Measurements from ENCODE around the gene ZFYVE16.
A peak's percentile ranks its signal among the peaks of the same experiment; 100 is the strongest.
"Not testable (repeated sequence)": the region's sequence is repeated elsewhere in the genome, so short reads cannot be mapped to it uniquely, and the experiment has no call there.

The ZFYVE16 gene

GRCh38 chr5:80407735-80408483 is at the start of gene ZFYVE16:
Gene ZFYVE16 (plus strand): TSS chr5:80408064. CDS start chr5:80434148, 26,084 bp downstream.
- peak; percentile 97 for DNase-seq

- no peak for DNase-seq
These were observed 46.9 kb upstream of the ZFYVE16 start for GRCh38 chr5:80360914-80361444.

DNA sequence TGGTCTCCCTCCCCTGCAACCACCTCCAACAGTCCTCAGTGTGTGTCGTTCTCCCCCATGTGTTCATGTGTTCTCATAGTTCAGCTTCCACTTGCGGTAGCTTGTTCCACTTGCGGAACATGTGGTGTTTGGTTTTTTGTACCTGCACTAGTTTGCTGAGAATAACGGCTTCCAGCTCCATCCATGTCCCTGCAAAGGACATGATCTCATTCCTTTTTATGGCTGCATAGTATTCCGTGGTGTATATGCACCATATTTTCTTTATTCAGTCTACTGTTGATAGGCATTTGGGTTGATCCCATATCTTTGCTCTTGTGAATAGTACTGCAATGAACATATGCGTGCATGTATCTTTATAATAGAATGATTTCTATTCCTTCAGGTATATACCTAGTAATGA is 43.0 kb upstream of the ZFYVE16 start:
- no peak for DNase-seq

GRCh38 chr5:80368661-80369480 is 39.0 kb upstream of the ZFYVE16 start:
- DNase-seq: no peak

DNA sequence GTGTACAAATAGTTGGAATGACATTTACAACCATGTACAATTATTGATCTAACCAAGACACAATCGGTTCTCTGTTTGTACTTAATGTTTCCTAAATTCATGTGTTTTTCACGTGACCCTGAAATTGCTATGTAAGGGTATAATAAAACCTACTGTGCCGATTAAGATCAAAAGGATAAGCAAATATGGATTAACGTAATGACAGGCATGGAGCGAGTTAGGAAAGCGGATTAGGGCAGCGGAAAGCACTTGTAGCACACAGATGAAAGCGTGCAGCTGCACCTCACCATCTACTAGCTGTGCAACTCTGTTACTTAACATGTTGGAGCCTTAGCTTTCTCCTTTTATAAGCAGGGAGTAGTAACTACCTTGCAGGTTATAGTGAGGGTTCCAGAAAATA is 38.3 kb upstream of the ZFYVE16 start:
- no peak for DNase-seq

- no peak for DNase-seq
These were observed 37.5 kb upstream of the ZFYVE16 start for GRCh38 chr5:80370390-80370789.

GRCh38 chr5:80372780-80373179 is 35.1 kb upstream of the ZFYVE16 start:
- no peak for DNase-seq

GRCh38 chr5:80374188-80374587 is 33.7 kb upstream of the ZFYVE16 start:
- DNase-seq: no peak

DNA sequence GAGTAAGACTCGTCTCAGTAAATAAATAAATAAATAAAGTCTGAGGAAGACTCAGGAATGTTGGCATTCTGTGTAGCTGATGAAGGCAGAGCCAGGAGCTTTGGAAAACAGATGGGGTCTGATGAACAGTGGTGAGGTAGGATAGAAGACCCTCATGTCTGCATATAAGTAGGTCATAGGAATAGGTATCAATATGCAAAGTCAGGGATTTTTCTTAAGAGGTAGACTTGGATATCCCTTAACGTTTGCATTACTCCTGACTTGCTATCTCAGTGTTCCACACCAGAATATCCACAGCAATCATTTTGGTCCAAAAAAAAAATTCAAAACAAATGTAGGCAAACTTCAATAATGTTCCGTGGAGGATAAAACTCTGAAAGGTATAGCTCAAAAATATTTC is 31.3 kb upstream of the ZFYVE16 start:
- no peak for DNase-seq

- DNase-seq: no peak
These were observed 25.4 kb upstream of the ZFYVE16 start for GRCh38 chr5:80382488-80382887.

- no peak for DNase-seq
These were observed 20.6 kb upstream of the ZFYVE16 start for GRCh38 chr5:80387063-80387768.

- DNase-seq: no peak
These were observed 18.3 kb upstream of the ZFYVE16 start for GRCh38 chr5:80389580-80389979.

DNA sequence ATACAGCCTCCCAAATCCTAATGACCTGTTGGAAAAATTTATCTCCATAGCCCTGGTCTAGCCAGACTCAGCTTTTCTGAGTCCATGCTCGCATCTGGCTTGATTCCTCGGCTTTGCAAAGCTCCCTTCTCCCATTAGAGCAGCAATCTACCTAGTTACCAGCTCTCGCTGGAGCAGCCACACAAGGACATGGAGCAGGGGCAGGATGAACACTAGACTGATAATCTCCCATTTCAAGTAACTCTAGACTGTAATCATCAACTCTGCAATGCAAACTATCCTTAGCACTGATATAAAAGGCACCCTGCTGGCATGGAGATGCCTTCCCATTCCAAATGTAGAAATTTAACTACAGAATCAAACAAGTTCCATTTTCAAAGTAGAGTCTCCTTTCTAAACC is 17.5 kb upstream of the ZFYVE16 start:
- not testable (repeated sequence) for DNase-seq

DNA sequence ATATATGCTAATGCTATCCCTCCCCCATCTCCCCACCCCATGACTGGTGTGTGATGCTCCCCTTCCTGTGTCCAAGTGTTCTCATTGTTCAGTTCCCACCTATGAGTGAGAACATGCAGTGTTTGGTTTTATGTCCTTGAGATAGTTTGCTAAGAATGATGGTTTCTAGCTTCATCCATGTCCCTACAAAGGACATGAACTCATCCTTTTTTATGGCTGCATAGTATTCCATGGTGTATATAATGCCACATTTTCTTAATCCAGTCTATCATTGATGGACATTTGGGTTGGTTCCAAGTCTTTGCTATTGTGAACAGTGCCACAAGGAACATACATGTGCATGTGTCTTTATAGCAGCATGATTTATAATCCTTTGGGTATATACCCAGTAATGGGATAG is 16.6 kb upstream of the ZFYVE16 start:
- DNase-seq: not testable (repeated sequence)

DNA sequence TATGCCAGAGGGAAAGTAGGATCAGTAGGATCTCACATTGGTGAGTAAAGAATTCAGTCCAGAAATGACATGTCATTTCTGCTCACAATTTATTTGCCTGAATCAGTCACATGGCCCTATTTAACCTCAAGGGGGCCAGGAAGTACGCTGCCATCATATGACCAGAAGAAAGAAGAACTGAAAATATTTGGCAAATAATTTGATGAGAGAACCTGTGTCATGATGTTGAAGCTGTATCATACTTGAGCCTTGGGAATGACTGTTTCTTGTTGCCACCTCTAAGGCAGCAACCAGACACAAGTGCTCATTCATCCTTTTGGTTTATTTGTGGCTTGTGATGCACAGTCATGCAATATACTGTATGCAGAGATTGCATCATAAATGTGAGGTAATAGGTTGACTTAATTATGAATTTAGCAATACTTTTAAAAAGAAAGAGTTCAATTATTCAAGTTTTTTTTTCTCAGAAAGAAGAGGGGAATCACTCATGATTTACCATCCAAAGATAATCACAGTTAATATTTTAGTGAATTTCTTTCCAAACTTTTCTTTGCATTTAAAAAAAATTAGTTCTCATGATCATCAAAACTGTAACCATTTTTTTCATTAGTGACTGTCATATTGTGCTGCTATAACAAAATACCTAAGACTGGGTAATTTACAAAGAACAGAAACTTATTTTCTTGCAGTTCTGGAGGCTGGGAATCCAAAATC is 8.2 kb upstream of the ZFYVE16 start:
- peak; percentile 59 for DNase-seq

DNA sequence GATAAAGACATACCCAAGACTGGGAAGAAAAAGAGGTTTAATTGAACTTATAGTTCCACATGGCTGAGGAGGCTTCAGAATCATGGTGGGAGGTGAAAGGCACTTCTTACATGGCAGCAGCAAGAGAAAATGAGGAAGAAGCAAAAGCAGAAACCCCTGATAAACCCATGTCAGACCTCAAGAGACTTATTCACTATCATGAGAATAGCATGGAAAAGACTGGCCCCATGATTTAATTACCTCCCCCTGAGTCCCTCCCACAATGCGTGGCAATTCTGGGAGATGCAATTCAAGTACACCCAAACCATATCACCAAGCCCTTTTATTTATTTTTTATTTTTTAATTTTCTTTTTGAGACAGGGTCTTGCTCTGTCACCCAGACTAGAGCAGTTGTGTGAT is 7.5 kb upstream of the ZFYVE16 start:
- not testable (repeated sequence) for DNase-seq

DNA sequence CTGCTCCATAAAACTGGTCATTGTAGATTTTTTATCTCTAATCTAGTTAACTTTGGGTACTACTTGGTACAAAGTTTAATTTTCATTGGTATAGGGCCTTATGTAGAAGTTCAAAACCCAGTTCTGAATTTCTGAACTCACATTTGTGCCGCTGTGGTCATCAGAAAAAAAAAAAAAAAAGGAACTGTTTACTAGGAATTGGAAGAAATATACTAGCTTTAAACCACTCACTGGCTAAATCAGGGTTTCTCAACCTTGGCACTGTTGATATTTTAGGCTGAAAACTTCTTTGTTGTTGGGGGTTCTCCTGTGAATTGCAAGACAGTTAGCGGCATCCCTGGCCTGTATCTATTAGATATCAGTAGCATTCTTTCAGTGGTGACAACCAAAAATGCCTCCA is 4.1 kb upstream of the ZFYVE16 start:
- no peak for DNase-seq

DNA sequence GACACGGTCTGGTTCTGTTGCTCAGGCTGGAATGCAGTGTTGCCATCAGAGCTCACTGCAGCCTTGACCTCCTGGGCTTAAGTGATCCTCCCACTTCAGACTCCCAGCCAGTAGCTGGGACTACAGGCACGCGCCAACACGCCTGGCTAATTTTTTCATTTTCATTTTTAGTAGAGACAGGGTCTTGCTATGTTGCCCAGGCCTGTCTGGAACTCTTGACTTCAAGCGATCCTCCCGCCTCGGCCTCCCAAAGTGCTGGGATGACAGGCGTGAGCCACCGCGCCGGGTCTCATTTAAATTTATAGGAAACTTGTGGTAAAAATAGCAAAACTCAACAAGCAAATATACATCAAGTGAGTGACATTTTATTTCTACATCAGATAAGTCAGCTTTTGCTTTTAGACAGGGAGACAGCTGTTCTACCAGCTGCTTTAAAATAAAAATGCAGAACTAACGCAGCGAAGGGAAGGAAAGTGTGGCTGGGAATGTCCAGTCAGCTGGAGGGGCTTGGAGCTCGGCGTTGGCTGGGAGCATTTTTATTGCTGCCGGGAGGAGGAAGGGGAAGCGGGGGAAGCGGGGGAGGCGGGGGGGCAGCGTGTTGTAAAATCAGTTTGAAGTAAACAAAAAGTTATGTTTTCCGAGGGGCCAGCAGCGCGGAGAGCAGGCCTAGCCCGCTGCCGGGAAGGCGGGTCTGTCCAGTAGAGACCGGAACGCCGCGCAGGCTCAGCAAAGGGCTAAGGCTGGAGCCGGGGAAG is 707 bp upstream of the ZFYVE16 start:
- DNase-seq: no peak

GRCh38 chr5:80408484-80409366 is 861 bp downstream of the ZFYVE16 start:
- DNase-seq: peak; percentile 68

DNA sequence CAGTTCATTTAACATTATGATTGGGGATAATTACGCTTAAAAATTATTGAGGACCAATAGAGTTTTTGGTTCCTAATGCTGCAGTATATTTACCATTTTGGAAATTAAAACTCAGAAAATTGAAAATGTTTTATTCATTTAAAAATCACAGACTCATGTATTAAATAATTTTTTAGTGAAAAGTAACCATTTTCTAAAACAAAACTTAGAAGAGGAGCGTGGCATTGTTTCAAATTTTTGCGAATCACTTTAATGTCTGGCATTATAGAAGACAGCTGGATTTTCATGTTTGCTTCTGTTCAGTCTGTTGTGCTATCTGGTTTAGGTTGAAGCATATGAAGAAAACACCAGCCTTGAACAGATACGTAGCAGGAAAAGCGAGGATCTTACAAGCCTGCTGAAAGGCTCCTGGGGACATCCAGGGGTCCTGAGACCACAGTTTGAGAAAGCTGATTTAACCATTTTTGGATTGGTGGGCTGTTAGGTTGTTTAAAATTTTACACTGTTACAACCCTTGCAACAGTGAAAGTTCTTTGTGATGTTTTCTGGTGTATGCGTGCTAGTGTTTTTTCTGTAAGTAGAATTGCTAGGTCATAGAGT is 1.6 kb downstream of the ZFYVE16 start:
- peak; percentile 3 for DNase-seq
